GM18502 (cell line): Measurements from ENCODE around the gene HIGD1C.
"Not testable (repeated sequence)": the region's sequence is repeated elsewhere in the genome, so short reads cannot be mapped to it uniquely, and the experiment has no call there.

Source experiments
- ATAC-seq: cut with Tn5 transposase; IDR thresholded peaks from one replicate; pipeline ENCODE4 v1.9.1; 2021; ENCODE audit warnings: mild to moderate bottlenecking; ENCODE audit not compliant: unreplicated experiment, poor library complexity

The HIGD1C gene

GRCh38 chr12:51012570-51013236, 60.4 kb downstream of the HIGD1C start:
- ATAC-seq = no peak

GRCh38 chr12:51013441-51013840, 61.1 kb downstream of the HIGD1C start:
- ATAC-seq = no peak

- not testable (repeated sequence) for ATAC-seq
Measured at GRCh38 chr12:51014467-51014866, 62.1 kb downstream of the HIGD1C start.

GRCh38 chr12:51017452-51017851, 65.1 kb downstream of the HIGD1C start:
- ATAC-seq = no peak

DNA sequence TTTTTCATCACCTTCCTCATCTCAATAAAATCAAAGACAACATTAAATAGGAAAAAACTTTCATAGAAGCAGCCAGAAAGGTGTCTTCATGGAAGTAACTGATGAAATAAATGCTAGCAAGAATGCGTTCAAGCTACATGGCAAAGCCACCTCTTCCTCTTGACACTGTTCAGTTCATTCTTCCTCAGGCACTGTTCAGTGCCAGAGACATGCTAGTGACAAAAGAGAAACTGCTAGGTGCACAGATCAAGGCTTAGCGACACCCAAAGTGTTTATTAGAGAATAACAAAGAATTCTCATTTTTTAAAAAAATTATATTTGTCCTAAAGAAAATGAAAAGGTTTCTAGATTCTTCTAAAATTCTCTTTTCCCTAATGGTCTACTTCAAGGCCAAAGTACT, 66.6 kb downstream of the HIGD1C start:
- ATAC-seq = no peak

DNA sequence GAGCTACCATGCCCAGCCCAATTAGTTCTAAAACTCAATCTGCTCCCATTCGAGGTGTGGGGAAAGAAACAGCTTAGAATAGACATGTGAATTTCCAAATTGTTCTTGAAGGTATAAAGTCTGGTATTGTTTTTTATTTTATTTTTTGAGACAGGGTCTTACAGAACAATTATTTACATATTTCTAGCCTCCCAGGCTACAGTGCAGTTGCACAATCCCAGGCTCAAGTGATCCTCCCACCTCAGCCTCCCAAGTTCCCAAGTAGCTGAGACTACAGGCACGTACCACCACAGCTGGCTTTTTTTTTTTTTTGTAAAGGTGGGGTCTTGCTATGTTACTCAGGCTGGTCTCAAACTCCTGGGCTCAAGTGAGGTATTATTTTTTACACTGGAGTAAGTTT, 67.6 kb downstream of the HIGD1C start:
- no peak for ATAC-seq
